HG03066 (cell line): Measurements from ENCODE around the gene TUBGCP6.

ENCODE experiments used
- ATAC-seq: cut with Tn5 transposase; IDR thresholded peaks from one replicate; pipeline ENCODE4 v1.9.1; 2021; ENCODE audit warnings: low read depth; ENCODE audit not compliant: unreplicated experiment

The TUBGCP6 gene

GRCh38 chr22:50253046-50253915, 8.5 kb upstream of the TUBGCP6 start:
- no peak for ATAC-seq

GRCh38 chr22:50252082-50253045, 7.5 kb upstream of the TUBGCP6 start:
- ATAC-seq, result no peak

- no peak for ATAC-seq
Observed at GRCh38 chr22:50251477-50252081, 6.8 kb upstream of the TUBGCP6 start.

GRCh38 chr22:50250555-50251476, 6.0 kb upstream of the TUBGCP6 start, which contains the start of gene HDAC10:
Gene HDAC10, minus strand, starts transcription at chr22:50251265. Its CDS starts 233 bp downstream, at chr22:50251032.
- ATAC-seq, result no peak

GRCh38 chr22:50250249-50250554, 5.4 kb upstream of the TUBGCP6 start:
- ATAC-seq, result no peak

GRCh38 chr22:50249341-50250248, 4.8 kb upstream of the TUBGCP6 start:
- no peak for ATAC-seq

GRCh38 chr22:50248196-50249081, 3.6 kb upstream of the TUBGCP6 start:
- no peak for ATAC-seq

- no peak for ATAC-seq
Observed at GRCh38 chr22:50247748-50248147, 2.9 kb upstream of the TUBGCP6 start.

- ATAC-seq, result no peak
Observed at GRCh38 chr22:50246242-50247175, 1.7 kb upstream of the TUBGCP6 start.

- ATAC-seq, result no peak
Observed at GRCh38 chr22:50245214-50246072, 620 bp upstream of the TUBGCP6 start.

- no peak for ATAC-seq
Observed at GRCh38 chr22:50243685-50244419, 971 bp downstream of the TUBGCP6 start.

- ATAC-seq, result no peak
Observed at GRCh38 chr22:50242406-50242949, 2.3 kb downstream of the TUBGCP6 start.

GRCh38 chr22:50238755-50239154, 6.1 kb downstream of the TUBGCP6 start:
- no peak for ATAC-seq

GRCh38 chr22:50236731-50237409, 8.0 kb downstream of the TUBGCP6 start:
- ATAC-seq, result no peak
